Astrocyte of the cerebellum (primary cell): ENCODE results near the gene CCNYL1.

Experiments
- DNase-seq: peaks from one replicate; pipeline ENCODE4 v3.0.0-alpha.2; 2011; ENCODE audit warnings: low read depth
- H3K4me3 ChIP-seq: 2 replicates; pipeline ENCODE4 v1.5.1; 2011; ENCODE audit warnings: mild to moderate bottlenecking, low read depth, low read length, moderate library complexity
- in situ Hi-C: cut with HindIII; loops from 2 replicates; pipeline ENCODE4 v1.10.0; 2017; ENCODE audit warnings: low sequenced_read_pairs
- TF ChIP-seq, protein P1 (sequence below): IDR thresholded peaks from 2 replicates; pipeline ENCODE4 v1.5.1; 2012; ENCODE audit warnings: low read length, low read depth, moderate library complexity, mild to moderate bottlenecking; ENCODE audit errors: missing control alignments

CCNYL1 gene

DNA sequence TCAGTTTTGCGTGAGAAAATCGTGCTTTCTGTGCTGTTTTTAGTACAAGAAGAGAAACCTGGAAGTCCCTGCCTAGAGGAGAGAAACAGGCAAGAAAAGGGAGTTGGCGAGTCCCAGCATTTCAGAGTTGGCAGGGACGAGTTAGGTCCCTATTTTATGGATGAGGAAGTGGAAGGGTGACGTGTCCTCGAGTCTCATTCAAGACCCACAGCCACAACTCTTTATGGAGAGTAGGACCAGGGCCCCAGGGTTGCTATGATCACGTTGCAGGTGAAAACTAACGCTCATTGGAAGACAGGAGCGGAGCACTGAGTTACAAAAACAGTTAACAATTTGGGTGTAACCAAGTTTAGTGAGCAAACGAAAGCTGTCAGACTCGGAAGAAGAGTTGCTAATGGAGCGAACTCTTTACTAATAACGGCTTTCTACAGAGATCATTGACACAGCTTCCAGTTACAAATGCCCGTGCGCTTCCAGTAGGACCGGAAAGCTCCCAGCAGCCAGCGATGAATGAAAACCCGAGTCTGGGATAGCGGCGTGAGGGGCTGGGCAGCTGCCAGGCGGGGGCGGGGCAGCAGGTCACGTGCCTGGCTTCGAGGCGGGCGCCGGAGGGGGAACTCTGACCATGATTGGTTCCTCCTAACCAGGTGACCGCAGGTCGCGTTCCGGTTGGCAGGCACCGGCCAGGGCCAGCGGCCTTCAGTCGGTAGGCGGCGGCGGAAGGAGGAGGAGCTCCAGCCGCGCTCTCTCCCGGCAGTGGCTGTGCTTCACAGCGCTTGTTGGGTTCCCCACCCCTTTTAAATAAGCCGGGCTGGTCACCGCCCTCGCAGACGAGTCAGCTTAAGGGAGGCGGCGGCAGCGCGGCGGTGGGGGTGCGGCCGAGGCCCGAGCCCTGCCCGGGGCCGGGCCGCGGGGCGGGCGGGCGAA, at the start of gene CCNYL1:
Gene CCNYL1 (plus strand): TSS at position 827 of the 927 bp plus-strand sequence. CDS start 257 bp downstream, outside the sequence.
- in situ Hi-C loops = loop anchor here (5.0 kb wide), 1 partner anchor 54 kb away; no protein-coding TSS in a partner anchor
- peak; percentile 97 for DNase-seq
- peak within 1 kb of the TSS; percentile 86 for H3K4me3 ChIP-seq
- TF ChIP-seq, protein P1, sequence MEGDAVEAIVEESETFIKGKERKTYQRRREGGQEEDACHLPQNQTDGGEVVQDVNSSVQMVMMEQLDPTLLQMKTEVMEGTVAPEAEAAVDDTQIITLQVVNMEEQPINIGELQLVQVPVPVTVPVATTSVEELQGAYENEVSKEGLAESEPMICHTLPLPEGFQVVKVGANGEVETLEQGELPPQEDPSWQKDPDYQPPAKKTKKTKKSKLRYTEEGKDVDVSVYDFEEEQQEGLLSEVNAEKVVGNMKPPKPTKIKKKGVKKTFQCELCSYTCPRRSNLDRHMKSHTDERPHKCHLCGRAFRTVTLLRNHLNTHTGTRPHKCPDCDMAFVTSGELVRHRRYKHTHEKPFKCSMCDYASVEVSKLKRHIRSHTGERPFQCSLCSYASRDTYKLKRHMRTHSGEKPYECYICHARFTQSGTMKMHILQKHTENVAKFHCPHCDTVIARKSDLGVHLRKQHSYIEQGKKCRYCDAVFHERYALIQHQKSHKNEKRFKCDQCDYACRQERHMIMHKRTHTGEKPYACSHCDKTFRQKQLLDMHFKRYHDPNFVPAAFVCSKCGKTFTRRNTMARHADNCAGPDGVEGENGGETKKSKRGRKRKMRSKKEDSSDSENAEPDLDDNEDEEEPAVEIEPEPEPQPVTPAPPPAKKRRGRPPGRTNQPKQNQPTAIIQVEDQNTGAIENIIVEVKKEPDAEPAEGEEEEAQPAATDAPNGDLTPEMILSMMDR = no peak

DNA sequence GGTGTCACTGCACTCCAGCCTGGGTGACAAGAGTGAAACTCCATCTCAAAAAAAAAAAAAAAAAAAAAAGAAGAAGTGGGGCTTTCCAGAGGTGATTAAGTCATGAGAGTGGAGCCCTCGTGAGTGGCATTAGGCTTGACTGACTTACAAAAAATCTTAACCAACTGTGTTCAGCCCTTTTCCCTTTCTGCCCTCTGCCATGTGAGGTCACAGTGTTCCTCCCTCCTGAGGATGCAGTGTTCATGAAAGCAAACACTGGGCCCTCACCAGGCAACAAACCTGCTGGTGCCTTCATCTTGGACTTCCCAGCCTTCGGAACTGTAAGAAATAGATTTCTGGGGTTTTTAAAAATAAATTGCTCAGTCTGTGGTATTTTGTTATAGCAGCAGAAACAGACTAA, 49.2 kb upstream of the CCNYL1 start:
- TF ChIP-seq, protein P1 = no peak
- in situ Hi-C loops = no loop called here
- no peak overlapping the region for H3K4me3 ChIP-seq
- DNase-seq = no peak

- DNase-seq = no peak
- in situ Hi-C loops = no loop called here
- TF ChIP-seq, protein P1 = no peak
- H3K4me3 ChIP-seq = no peak overlapping the region
These were observed 47.4 kb upstream of the CCNYL1 start for GRCh38 chr2:207663870-207664545.

DNA sequence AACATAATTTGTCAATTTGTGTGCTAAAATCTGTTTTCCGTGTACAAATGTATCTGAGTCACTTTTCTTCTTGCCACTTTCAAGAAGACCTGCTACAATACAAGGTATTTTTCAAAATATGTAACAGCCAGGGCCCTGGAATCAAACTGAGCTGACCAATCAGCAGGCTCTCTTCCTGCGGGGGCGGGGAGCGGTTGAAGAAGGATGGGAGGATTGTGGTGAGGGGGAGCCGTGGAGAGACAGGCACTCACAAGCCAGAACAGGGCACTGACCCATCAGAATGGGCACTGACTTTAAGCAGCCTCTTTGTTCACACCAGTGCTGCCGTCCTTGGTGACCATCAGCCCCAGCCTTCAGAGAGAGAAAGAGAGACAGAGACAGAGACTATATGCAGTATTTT, 40.6 kb upstream of the CCNYL1 start:
- in situ Hi-C loops = no loop called here
- no peak for DNase-seq
- TF ChIP-seq, protein P1 = no peak
- no peak overlapping the region for H3K4me3 ChIP-seq

DNA sequence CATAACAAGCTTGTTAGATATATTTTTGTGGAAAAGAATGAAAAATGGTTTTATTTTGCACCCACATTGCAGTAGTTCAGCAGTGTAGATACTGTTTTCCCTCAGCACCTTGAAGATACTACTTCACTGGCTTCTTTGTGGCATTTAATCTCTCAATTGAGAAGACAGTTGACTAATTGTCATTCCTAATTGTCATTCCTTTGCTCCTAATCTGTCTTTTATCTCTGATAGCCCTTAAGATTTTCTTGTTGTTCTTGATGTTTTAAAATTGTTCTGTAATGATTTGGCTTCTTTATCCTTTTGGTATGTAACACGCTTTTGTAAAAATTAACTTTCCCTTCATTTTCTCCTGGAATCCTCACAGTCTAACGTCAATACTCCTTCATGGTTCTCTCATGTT, 38.0 kb upstream of the CCNYL1 start:
- TF ChIP-seq, protein P1 = no peak
- DNase-seq = no peak
- H3K4me3 ChIP-seq = no peak overlapping the region
- in situ Hi-C loops = no loop called here

- H3K4me3 ChIP-seq = no peak overlapping the region
- no peak for DNase-seq
- TF ChIP-seq, protein P1 = no peak
- in situ Hi-C loops = no loop called here
These were observed 37.1 kb upstream of the CCNYL1 start for GRCh38 chr2:207674266-207674774.
